Activated CD4-positive, alpha-beta memory T cell treated with anti-CD3 and anti-CD28 coated beads, Interleukin-2, amount 10 ng/mL, durations not matched to agents 7 days and 5 days (primary cell): Measurements from ENCODE around the gene TMEM164. TPM values are rescaled to one million over a fixed set of nuclear protein-coding genes. Genes with fewer than 3 reads are reported as not detected.

Experiments
- CTCF ChIA-PET: fragments of 350-600 bp; sonication (Branson Sonifier 250); formaldehyde crosslinking; loops from one replicate; lab custom pipeline; 2021; ENCODE audit warnings: antibody characterized with exemption, inconsistent platforms; lab: Charles Lee
- POLR2A ChIA-PET: fragments of 350-600 bp; sonication (Branson Sonifier 250); formaldehyde crosslinking; loops from one replicate; lab custom pipeline; 2021; ENCODE audit warnings: antibody characterized with exemption; lab: Charles Lee
- DNase-seq: peaks from one replicate; pipeline ENCODE4 v3.0.0-alpha.2; 2020
- H3K27ac Mint-ChIP-seq: one replicate; pipeline ENCODE4 v1.8.0; 2021; ENCODE audit warnings: mild to moderate bottlenecking, mixed read lengths
- H3K27me3 Mint-ChIP-seq: one replicate; pipeline ENCODE4 v1.8.0; 2021; ENCODE audit warnings: mixed read lengths
- H3K36me3 Mint-ChIP-seq: one replicate; pipeline ENCODE4 v1.8.0; 2021; ENCODE audit warnings: low read depth, mixed read lengths
- H3K4me1 Mint-ChIP-seq: one replicate; pipeline ENCODE4 v1.8.0; 2021; ENCODE audit warnings: mixed read lengths
- H3K4me3 Mint-ChIP-seq: one replicate; pipeline ENCODE4 v1.8.0; 2021; ENCODE audit warnings: mild to moderate bottlenecking, mixed read lengths
- H3K9me3 Mint-ChIP-seq: one replicate; pipeline ENCODE4 v1.8.0; 2021; ENCODE audit warnings: mixed read lengths
- total RNA-seq, 2 experiments: library from RNA; stranded (reverse); gene quantifications; one replicate each; pipeline ENCODE4 v1.2.3, GENCODE V29; 2021

TMEM164 gene
- total RNA-seq, 2 experiments from 2014 or later = 18.7 to 24.1 TPM

DNA sequence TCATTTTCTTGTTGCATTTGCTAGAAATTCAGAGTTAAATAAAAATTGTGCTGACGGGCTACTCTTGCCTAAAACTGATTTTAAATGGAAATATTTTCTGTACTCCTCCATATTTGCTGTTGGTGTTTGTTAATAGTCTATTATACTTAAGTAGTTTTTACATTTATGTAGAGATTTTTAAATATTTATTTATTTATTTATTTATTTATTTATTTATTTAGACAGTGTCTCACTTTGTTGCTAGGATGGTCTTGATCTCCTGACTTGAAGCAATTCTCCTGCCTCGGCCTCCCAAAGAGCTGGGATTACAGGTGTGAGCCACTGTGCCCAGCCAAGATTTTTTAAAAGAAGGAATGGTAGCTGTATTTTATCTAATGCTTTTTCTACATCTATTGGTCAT lies 68.1 kb downstream of the TMEM164 start:
- no peak for DNase-seq
- H3K4me1 Mint-ChIP-seq = no peaks in the 10 kb centered on the region
- peaks cover 8% of the 10 kb centered on the region for H3K36me3 Mint-ChIP-seq
- no peak overlapping the region for H3K27ac Mint-ChIP-seq
- ChIA-PET CTCF (no interaction called here), POLR2A (no interaction called here)
- no peaks in the 10 kb centered on the region for H3K27me3 Mint-ChIP-seq
- no peak overlapping the region for H3K4me3 Mint-ChIP-seq
- H3K9me3 Mint-ChIP-seq = peaks cover under 1% of the 10 kb centered on the region

DNA sequence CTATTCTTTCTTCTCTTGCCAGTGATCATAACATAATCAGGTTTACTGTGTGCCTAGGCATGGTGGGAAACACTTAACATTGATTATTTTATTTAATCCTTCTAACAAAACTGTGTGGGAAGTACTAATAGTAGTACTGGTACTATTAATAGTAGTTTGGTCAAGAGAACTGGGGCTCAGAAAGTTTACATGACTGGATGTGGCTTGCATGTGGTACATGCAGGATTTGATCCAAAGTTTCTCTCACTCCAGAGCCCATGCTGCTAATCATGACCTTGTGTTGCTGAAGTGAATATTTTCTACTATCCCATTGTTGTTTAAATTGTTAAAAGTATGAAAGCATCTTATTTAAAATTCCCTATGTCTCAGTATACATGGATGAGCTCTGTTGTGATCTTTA lies 78.4 kb downstream of the TMEM164 start:
- Mint-ChIP-seq H3K36me3 (peaks cover 6% of the 10 kb centered on the region), H3K27ac (no peak overlapping the region), H3K9me3 (peaks cover 3% of the 10 kb centered on the region), H3K27me3 (no peaks in the 10 kb centered on the region), H3K4me1 (peaks cover 5% of the 10 kb centered on the region), H3K4me3 (no peak overlapping the region)
- ChIA-PET POLR2A (no interaction called here), CTCF (no interaction called here)
- DNase-seq = no peak

- H3K4me3 Mint-ChIP-seq = no peak overlapping the region
- no peaks in the 10 kb centered on the region for H3K27me3 Mint-ChIP-seq
- POLR2A ChIA-PET = no interaction called here
- CTCF ChIA-PET = no interaction called here
- H3K36me3 Mint-ChIP-seq = peaks cover 2% of the 10 kb centered on the region
- peaks cover under 1% of the 10 kb centered on the region for H3K9me3 Mint-ChIP-seq
- DNase-seq = no peak
- H3K4me1 Mint-ChIP-seq = peaks cover 8% of the 10 kb centered on the region
- no peak overlapping the region for H3K27ac Mint-ChIP-seq
Measured at GRCh38 chrX:110081740-110082139, 78.8 kb downstream of the TMEM164 start.

GRCh38 chrX:110082161-110082560 lies 79.2 kb downstream of the TMEM164 start:
- DNase-seq = no peak
- Mint-ChIP-seq H3K27ac (no peak overlapping the region), H3K9me3 (no peaks in the 10 kb centered on the region), H3K27me3 (no peaks in the 10 kb centered on the region), H3K36me3 (no peaks in the 10 kb centered on the region), H3K4me1 (peaks cover 12% of the 10 kb centered on the region), H3K4me3 (no peak overlapping the region)
- POLR2A ChIA-PET = no interaction called here
- CTCF ChIA-PET = no interaction called here

GRCh38 chrX:110086162-110086915 lies 83.4 kb downstream of the TMEM164 start:
- H3K9me3 Mint-ChIP-seq = no peaks in the 10 kb centered on the region
- H3K27ac Mint-ChIP-seq = no peak overlapping the region
- peaks cover 28% of the 10 kb centered on the region for H3K4me1 Mint-ChIP-seq
- no peaks in the 10 kb centered on the region for H3K27me3 Mint-ChIP-seq
- no peak for DNase-seq
- CTCF ChIA-PET = interaction anchor here (0.8 kb wide), 1 partner anchor 60 kb away, joined by 3 read pairs; no protein-coding TSS in a partner anchor
- no peak overlapping the region for H3K4me3 Mint-ChIP-seq
- H3K36me3 Mint-ChIP-seq = no peaks in the 10 kb centered on the region
- POLR2A ChIA-PET = no interaction called here

DNA sequence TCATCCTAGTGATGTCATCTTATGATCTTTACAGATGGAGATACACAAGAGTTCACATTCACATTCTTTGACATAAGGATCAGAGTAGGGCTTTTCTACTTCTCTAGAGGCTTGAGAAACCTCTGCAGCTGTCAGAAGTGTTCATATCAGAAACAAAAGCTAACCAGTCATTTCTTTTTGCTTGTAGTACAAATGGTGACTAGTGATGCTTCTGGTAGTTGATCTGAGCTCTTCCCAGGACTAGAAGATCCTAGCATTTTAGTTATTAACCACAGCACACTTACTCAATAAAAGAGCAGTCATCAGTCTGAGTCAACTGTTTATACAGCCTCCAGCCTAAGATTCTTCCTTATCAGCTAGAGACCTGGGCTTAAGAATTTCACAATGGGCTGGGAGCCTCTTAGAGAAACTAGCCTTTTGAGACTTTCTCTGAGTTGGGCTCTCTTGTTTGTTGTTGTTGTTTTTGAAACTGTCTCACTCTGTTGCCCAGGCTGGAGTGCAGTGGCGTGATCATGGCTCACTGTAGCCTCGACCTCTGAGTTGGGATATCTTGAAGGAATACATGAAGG lies 84.1 kb downstream of the TMEM164 start:
- CTCF ChIA-PET = interaction anchor here (0.8 kb wide), 1 partner anchor 59 kb away, joined by 3 read pairs; no protein-coding TSS in a partner anchor
- H3K9me3 Mint-ChIP-seq = no peaks in the 10 kb centered on the region
- H3K4me3 Mint-ChIP-seq = no peak overlapping the region
- no peaks in the 10 kb centered on the region for H3K36me3 Mint-ChIP-seq
- DNase-seq = no peak
- POLR2A ChIA-PET = no interaction called here
- H3K27ac Mint-ChIP-seq = no peak overlapping the region
- no peaks in the 10 kb centered on the region for H3K27me3 Mint-ChIP-seq
- H3K4me1 Mint-ChIP-seq = peaks cover 28% of the 10 kb centered on the region

GRCh38 chrX:110087485-110088356 lies 84.8 kb downstream of the TMEM164 start:
- Mint-ChIP-seq H3K9me3 (no peaks in the 10 kb centered on the region), H3K27me3 (no peaks in the 10 kb centered on the region), H3K4me1 (peaks cover 28% of the 10 kb centered on the region), H3K36me3 (no peaks in the 10 kb centered on the region), H3K4me3 (no peak overlapping the region), H3K27ac (no peak overlapping the region)
- CTCF ChIA-PET = interaction anchor here (0.8 kb wide), 1 partner anchor 59 kb away, joined by 3 read pairs; no protein-coding TSS in a partner anchor
- no peak for DNase-seq
- POLR2A ChIA-PET = no interaction called here

DNA sequence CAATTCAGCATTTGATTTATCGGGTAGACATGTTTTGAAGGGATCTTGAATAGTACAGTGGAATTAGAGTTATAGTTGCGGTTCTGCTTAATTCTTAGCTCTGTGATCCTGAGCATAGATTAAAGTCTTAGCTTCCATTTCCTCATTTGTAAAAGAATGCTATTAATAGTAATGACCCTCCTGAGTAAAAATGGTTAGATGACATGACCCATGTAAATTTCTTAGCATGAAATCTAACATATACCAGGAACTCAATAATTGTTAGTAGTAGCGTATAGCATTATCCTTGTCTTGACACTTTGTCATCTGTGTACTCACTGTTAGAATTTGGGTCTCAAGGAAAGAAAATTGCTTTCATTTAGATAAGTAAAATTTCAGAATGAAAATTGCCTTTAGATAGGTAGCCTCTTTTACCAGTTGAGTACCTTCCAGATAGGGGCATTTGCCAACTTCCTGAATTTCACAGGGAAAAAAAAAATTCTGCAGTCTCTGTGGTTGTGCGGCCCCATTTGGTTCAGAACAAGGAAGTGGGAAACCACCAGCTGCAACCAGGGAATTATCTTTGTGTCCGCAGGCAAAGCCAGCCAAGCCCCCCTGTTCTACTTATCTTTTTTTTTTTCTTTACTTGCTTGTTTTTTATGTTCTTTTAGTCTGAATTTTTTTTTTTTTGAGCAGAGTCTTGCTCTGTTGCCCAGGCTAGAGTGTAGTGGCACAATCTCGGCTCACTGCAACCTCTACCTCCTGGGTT lies 86.9 kb downstream of the TMEM164 start:
- DNase-seq = no peak
- peaks cover 7% of the 10 kb centered on the region for H3K36me3 Mint-ChIP-seq
- peaks cover 28% of the 10 kb centered on the region for H3K4me1 Mint-ChIP-seq
- ChIA-PET CTCF (interaction anchor here (0.5 kb wide), 1 partner anchor 181 kb away, joined by 3 read pairs; no protein-coding TSS in a partner anchor), POLR2A (no interaction called here)
- no peaks in the 10 kb centered on the region for H3K9me3 Mint-ChIP-seq
- H3K4me3 Mint-ChIP-seq = no peak overlapping the region
- H3K27ac Mint-ChIP-seq = no peak overlapping the region
- H3K27me3 Mint-ChIP-seq = no peaks in the 10 kb centered on the region

DNA sequence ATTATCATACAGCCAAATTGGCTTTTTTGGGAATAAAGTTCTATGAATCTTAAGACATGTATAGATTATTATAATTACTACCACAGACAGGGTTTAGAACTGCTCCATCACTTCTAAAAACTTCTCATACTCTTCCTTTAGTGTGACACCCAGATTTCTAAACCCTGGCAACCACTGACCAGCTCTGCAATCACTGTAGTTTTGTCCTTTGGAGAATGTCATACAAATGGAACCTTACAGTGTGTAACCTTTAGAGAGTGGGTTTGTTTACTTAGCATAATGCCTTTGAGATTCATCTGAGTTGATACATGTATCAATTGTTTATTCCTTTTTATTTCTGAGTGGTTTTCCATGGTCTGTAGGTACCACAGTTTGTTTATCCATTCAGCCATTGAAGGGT lies 95.0 kb downstream of the TMEM164 start:
- Mint-ChIP-seq H3K27ac (no peak overlapping the region), H3K9me3 (no peaks in the 10 kb centered on the region), H3K4me3 (no peak overlapping the region), H3K36me3 (peaks cover 15% of the 10 kb centered on the region), H3K27me3 (no peaks in the 10 kb centered on the region), H3K4me1 (no peaks in the 10 kb centered on the region)
- ChIA-PET CTCF (no interaction called here), POLR2A (no interaction called here)
- DNase-seq = no peak

GRCh38 chrX:110103344-110103743 lies 100.4 kb downstream of the TMEM164 start:
- H3K27me3 Mint-ChIP-seq = no peaks in the 10 kb centered on the region
- no peaks in the 10 kb centered on the region for H3K4me1 Mint-ChIP-seq
- no peak overlapping the region for H3K4me3 Mint-ChIP-seq
- CTCF ChIA-PET = no interaction called here
- H3K27ac Mint-ChIP-seq = no peak overlapping the region
- H3K9me3 Mint-ChIP-seq = no peaks in the 10 kb centered on the region
- peaks cover 2% of the 10 kb centered on the region for H3K36me3 Mint-ChIP-seq
- POLR2A ChIA-PET = no interaction called here
- no peak for DNase-seq

- no peak overlapping the region for H3K27ac Mint-ChIP-seq
- no peak overlapping the region for H3K4me3 Mint-ChIP-seq
Measured at GRCh38 chrX:110104078-110104477, 101.2 kb downstream of the TMEM164 start.

DNA sequence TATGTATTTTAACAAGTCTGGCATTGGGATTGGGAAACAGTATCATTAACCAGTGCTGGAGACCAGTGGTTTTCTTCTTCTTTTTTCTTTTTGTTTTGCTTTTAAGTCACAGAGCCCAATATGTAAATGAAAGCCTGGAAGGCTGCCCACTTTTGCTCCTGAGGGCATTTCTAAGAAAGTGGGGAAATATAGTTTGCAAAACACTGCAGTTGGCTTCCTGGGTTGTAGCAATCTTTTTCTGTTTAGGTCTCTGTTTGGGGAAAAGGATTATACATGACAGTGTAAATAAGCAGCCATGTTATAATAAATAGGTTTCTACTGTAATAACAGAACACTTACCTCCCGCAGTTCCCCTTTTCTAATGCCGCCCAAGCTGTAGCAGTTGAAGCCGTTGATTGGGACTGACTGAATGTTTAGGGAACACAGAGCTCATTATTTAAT lies 105.5 kb downstream of the TMEM164 start:
- H3K4me1 Mint-ChIP-seq = no peaks in the 10 kb centered on the region
- no peak for DNase-seq
- ChIA-PET POLR2A (no interaction called here), CTCF (interaction anchor here (0.7 kb wide), 1 partner anchor 306 kb away, joined by 3 read pairs; no protein-coding TSS in a partner anchor)
- no peak overlapping the region for H3K4me3 Mint-ChIP-seq
- H3K9me3 Mint-ChIP-seq = no peaks in the 10 kb centered on the region
- no peaks in the 10 kb centered on the region for H3K36me3 Mint-ChIP-seq
- H3K27ac Mint-ChIP-seq = no peak overlapping the region
- H3K27me3 Mint-ChIP-seq = no peaks in the 10 kb centered on the region

More at GRCh38 chrX:110104078-110104477, 101.2 kb downstream of the TMEM164 start:
- H3K36me3 Mint-ChIP-seq = peaks cover 2% of the 10 kb centered on the region
- ChIA-PET POLR2A (no interaction called here), CTCF (no interaction called here)
- no peaks in the 10 kb centered on the region for H3K9me3 Mint-ChIP-seq
- no peaks in the 10 kb centered on the region for H3K27me3 Mint-ChIP-seq
- DNase-seq = no peak
- H3K4me1 Mint-ChIP-seq = no peaks in the 10 kb centered on the region
